Thyroid gland (tissue), 4 donors: ENCODE data around the gene PEDS1.

Experiments
- POLR2A ChIP-seq, 2 donors: fragments of 450-650 bp; IDR thresholded peaks; one replicate each; pipeline ENCODE4 v1.6.1; 2017; ENCODE audit warnings: antibody characterized with exemption in 2 of 2, mild to moderate bottlenecking in 2 of 2, moderate library complexity in 1 of 2
- TF ChIP-seq, protein P1 (sequence below), 6 experiments: fragments of 200-600 bp in 3 of 6; fragments of 450-650 bp in 3 of 6; sonication (generic) in 3 of 6; IDR thresholded peaks; one replicate each; pipeline ENCODE4 v1.5.1; 2016 to 2019; ENCODE audit warnings: antibody characterized with exemption in 6 of 6, mild to moderate bottlenecking in 2 of 6, inconsistent platforms in 1 of 6, moderate library complexity in 1 of 6

- TF ChIP-seq, protein P1, sequence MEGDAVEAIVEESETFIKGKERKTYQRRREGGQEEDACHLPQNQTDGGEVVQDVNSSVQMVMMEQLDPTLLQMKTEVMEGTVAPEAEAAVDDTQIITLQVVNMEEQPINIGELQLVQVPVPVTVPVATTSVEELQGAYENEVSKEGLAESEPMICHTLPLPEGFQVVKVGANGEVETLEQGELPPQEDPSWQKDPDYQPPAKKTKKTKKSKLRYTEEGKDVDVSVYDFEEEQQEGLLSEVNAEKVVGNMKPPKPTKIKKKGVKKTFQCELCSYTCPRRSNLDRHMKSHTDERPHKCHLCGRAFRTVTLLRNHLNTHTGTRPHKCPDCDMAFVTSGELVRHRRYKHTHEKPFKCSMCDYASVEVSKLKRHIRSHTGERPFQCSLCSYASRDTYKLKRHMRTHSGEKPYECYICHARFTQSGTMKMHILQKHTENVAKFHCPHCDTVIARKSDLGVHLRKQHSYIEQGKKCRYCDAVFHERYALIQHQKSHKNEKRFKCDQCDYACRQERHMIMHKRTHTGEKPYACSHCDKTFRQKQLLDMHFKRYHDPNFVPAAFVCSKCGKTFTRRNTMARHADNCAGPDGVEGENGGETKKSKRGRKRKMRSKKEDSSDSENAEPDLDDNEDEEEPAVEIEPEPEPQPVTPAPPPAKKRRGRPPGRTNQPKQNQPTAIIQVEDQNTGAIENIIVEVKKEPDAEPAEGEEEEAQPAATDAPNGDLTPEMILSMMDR (IDR thresholded peaks at IDR 0.05): no peak
- TF ChIP-seq POLR2A (IDR thresholded peaks at IDR 0.05): no peak
These were observed 41.5 kb upstream of the PEDS1 start for GRCh38 chr20:50194831-50195523.
